ENCODE data around the gene LY6G5C. TPM values are rescaled to one million over a fixed set of nuclear protein-coding genes. Genes with fewer than 3 reads are reported as not detected.

LY6G5C gene
- total RNA-seq, 4 donors from 2014 or later, result 0.84 TPM; not detected in 3

GRCh38 chr6:31723245-31723979 lies 42.5 kb upstream of the LY6G5C start, which contains the start of gene MPIG6B:
TSS of gene MPIG6B (plus strand) at chr6:31723373. CDS start at chr6:31723384, 11 bp downstream.
- DNase-seq (ENCODE audit: low spot score in 2 of 2), result no peak
- H3K27me3 ChIP-seq, result no peaks in the 10 kb centered on the region
- H3K36me3 ChIP-seq, result peaks cover 0 to 31% (median 0%) of the 10 kb centered on the region in 3 donors
- H3K4me1 ChIP-seq, result peaks cover 0 to 23% (median 11%) of the 10 kb centered on the region in 4 donors
- H3K9me3 ChIP-seq, result no peaks in the 10 kb centered on the region
- 64 to 75% methylated on average over 36 to 46 of the region's 46 CpGs for WGBS, 2 donors
- H3K4me3 ChIP-seq, result no peak within 1 kb of the TSS
- TF ChIP-seq CTCF (IDR thresholded peaks at IDR 0.05) (no peak), POLR2A (IDR thresholded peaks at IDR 0.05) (no peak), EP300 (IDR thresholded peaks at IDR 0.05) (no peak)
- H3K27ac ChIP-seq, result no peak within 1 kb of the TSS

GRCh38 chr6:31722173-31722572 lies 41.3 kb upstream of the LY6G5C start:
- Histone ChIP-seq H3K36me3 (peaks cover 0 to 22% (median 0%) of the 10 kb centered on the region in 3 donors), H3K4me3 (no peak overlapping the region), H3K27me3 (no peaks in the 10 kb centered on the region), H3K27ac (no peak overlapping the region), H3K9me3 (no peaks in the 10 kb centered on the region), H3K4me1 (peaks cover 0 to 10% (median under 1%) of the 10 kb centered on the region in 4 donors)
- no peak for DNase-seq (ENCODE audit: low spot score in 2 of 2)
- 82 to 84% methylated on average over 3 of the region's 3 CpGs for WGBS, 2 donors
- TF ChIP-seq EP300 (IDR thresholded peaks at IDR 0.05) (no peak), CTCF (IDR thresholded peaks at IDR 0.05) (no peak), POLR2A (IDR thresholded peaks at IDR 0.05) (no peak)

GRCh38 chr6:31721351-31722020 lies 40.6 kb upstream of the LY6G5C start, which contains the start of gene LY6G6C:
TSS of gene LY6G6C (minus strand) at chr6:31721746. CDS start at chr6:31721679, 67 bp downstream.
- TF ChIP-seq EP300 (IDR thresholded peaks at IDR 0.05) (no peak), POLR2A (IDR thresholded peaks at IDR 0.05) (no peak), CTCF (IDR thresholded peaks at IDR 0.05) (no peak)
- DNase-seq (ENCODE audit: low spot score in 2 of 2), result no peak
- WGBS, 2 donors, result 71 to 74% methylated on average over 4 of the region's 4 CpGs
- no peak within 1 kb of the TSS for H3K27ac ChIP-seq
- no peaks in the 10 kb centered on the region for H3K27me3 ChIP-seq
- no peaks in the 10 kb centered on the region for H3K9me3 ChIP-seq
- H3K4me1 ChIP-seq, result peaks cover 0 to 3% (median 0%) of the 10 kb centered on the region in 4 donors
- peaks cover 0 to 15% (median 0%) of the 10 kb centered on the region in 3 donors for H3K36me3 ChIP-seq
- H3K4me3 ChIP-seq, result no peak within 1 kb of the TSS

- WGBS, 2 donors, result 83 to 86% methylated on average over 5 of the region's 5 CpGs
- H3K9me3 ChIP-seq, result no peaks in the 10 kb centered on the region
- TF ChIP-seq EP300 (IDR thresholded peaks at IDR 0.05), result no peak
- no peak for TF ChIP-seq CTCF (IDR thresholded peaks at IDR 0.05)
- no peak for TF ChIP-seq POLR2A (IDR thresholded peaks at IDR 0.05)
- H3K27me3 ChIP-seq, result no peaks in the 10 kb centered on the region
- no peak for DNase-seq (ENCODE audit: low spot score in 2 of 2)
- H3K36me3 ChIP-seq, result peaks cover 0 to 3% (median 0%) of the 10 kb centered on the region in 3 donors
- no peaks in the 10 kb centered on the region for H3K4me1 ChIP-seq
- no peak overlapping the region for H3K27ac ChIP-seq
- H3K4me3 ChIP-seq, result no peak overlapping the region
Observed at GRCh38 chr6:31720196-31720770, 39.4 kb upstream of the LY6G5C start.

All from tibial nerve (tissue), 4 donors.